ENCODE data around the gene USP43.

The USP43 gene

GRCh38 chr17:9615486-9615885 is 29.8 kb upstream of the USP43 start:
- TF ChIP-seq EZH2phosphoT487 (IDR thresholded peaks at IDR 0.05; ENCODE audit: low read length), result no peak
- TF ChIP-seq EZH2 (optimal IDR thresholded peaks at IDR 0.05; ENCODE audit: low read depth, low read length), result no peak
- no peak for TF ChIP-seq CTCF (IDR thresholded peaks at IDR 0.05; ENCODE audit: low read length)
- no peak overlapping the region for H3K9ac ChIP-seq (ENCODE audit: low read length)
- H3K4me3 ChIP-seq (ENCODE audit: low read length), result no peak overlapping the region
- H2AFZ ChIP-seq (ENCODE audit: low read length), result no peak overlapping the region
- H3K4me2 ChIP-seq (ENCODE audit: low read depth, low read length), result no peak overlapping the region
- no peaks in the 10 kb centered on the region for H3K79me2 ChIP-seq (ENCODE audit: low read length)
- no peaks in the 10 kb centered on the region for H3K27me3 ChIP-seq (replicated peaks; ENCODE audit: insufficient read depth, low read length)
- no peak for DNase-seq
- H3K36me3 ChIP-seq (replicated peaks; ENCODE audit: insufficient read depth, low read length), result no peaks in the 10 kb centered on the region
- no peaks in the 10 kb centered on the region for H4K20me1 ChIP-seq (ENCODE audit: insufficient read depth, low read length)
- H3K4me1 ChIP-seq (ENCODE audit: low read length), result no peaks in the 10 kb centered on the region
- H3K9me3 ChIP-seq (replicated peaks; ENCODE audit: insufficient read depth, low read length), result no peaks in the 10 kb centered on the region
- H3K27ac ChIP-seq (ENCODE audit: low read length), result no peak overlapping the region
- H3F3A ChIP-seq (ENCODE audit: insufficient read depth, low read length), result no peaks in the 10 kb centered on the region
- no peaks in the 10 kb centered on the region for H3K9me2 ChIP-seq (replicated peaks; ENCODE audit: insufficient read depth, low read length)

GRCh38 chr17:9622961-9623360 is 22.4 kb upstream of the USP43 start:
- Histone ChIP-seq H3K4me3 (ENCODE audit: low read length) (no peak overlapping the region), H3F3A (ENCODE audit: insufficient read depth, low read length) (no peaks in the 10 kb centered on the region), H3K79me2 (ENCODE audit: low read length) (no peaks in the 10 kb centered on the region), H3K36me3 (replicated peaks; ENCODE audit: insufficient read depth, low read length) (no peaks in the 10 kb centered on the region), H3K4me1 (ENCODE audit: low read length) (no peaks in the 10 kb centered on the region), H3K27ac (ENCODE audit: low read length) (no peak overlapping the region), H3K4me2 (ENCODE audit: low read depth, low read length) (no peak overlapping the region), H4K20me1 (ENCODE audit: insufficient read depth, low read length) (no peaks in the 10 kb centered on the region), H3K27me3 (replicated peaks; ENCODE audit: insufficient read depth, low read length) (no peaks in the 10 kb centered on the region), H2AFZ (ENCODE audit: low read length) (no peak overlapping the region), H3K9me3 (replicated peaks; ENCODE audit: insufficient read depth, low read length) (no peaks in the 10 kb centered on the region), H3K9me2 (replicated peaks; ENCODE audit: insufficient read depth, low read length) (no peaks in the 10 kb centered on the region), H3K9ac (ENCODE audit: low read length) (no peak overlapping the region)
- no peak for DNase-seq
- no peak for TF ChIP-seq EZH2 (optimal IDR thresholded peaks at IDR 0.05; ENCODE audit: low read depth, low read length)

GRCh38 chr17:9628509-9628908 is 16.8 kb upstream of the USP43 start:
- Histone ChIP-seq H3K9me2 (replicated peaks; ENCODE audit: insufficient read depth, low read length) (no peaks in the 10 kb centered on the region), H3K9ac (ENCODE audit: low read length) (no peak overlapping the region), H3F3A (ENCODE audit: insufficient read depth, low read length) (no peaks in the 10 kb centered on the region), H3K4me2 (ENCODE audit: low read depth, low read length) (no peak overlapping the region), H4K20me1 (ENCODE audit: insufficient read depth, low read length) (no peaks in the 10 kb centered on the region), H2AFZ (ENCODE audit: low read length) (no peak overlapping the region), H3K4me3 (ENCODE audit: low read length) (no peak overlapping the region), H3K4me1 (ENCODE audit: low read length) (no peaks in the 10 kb centered on the region), H3K27me3 (replicated peaks; ENCODE audit: insufficient read depth, low read length) (peaks cover 7% of the 10 kb centered on the region; the same call in 1 of the 2 replicates), H3K27ac (ENCODE audit: low read length) (no peak overlapping the region), H3K36me3 (replicated peaks; ENCODE audit: insufficient read depth, low read length) (no peaks in the 10 kb centered on the region), H3K79me2 (ENCODE audit: low read length) (no peaks in the 10 kb centered on the region), H3K9me3 (replicated peaks; ENCODE audit: insufficient read depth, low read length) (no peaks in the 10 kb centered on the region)
- TF ChIP-seq EZH2 (optimal IDR thresholded peaks at IDR 0.05; ENCODE audit: low read depth, low read length), result no peak
- no peak for TF ChIP-seq CTCF (IDR thresholded peaks at IDR 0.05; ENCODE audit: low read length)
- TF ChIP-seq EZH2phosphoT487 (IDR thresholded peaks at IDR 0.05; ENCODE audit: low read length), result no peak
- DNase-seq, result no peak

- Histone ChIP-seq H3K9me3 (replicated peaks; ENCODE audit: insufficient read depth, low read length) (no peaks in the 10 kb centered on the region), H3K4me1 (ENCODE audit: low read length) (no peaks in the 10 kb centered on the region)
- DNase-seq, result no peak
Observed at GRCh38 chr17:9632741-9633140, 12.6 kb upstream of the USP43 start.

More at GRCh38 chr17:9632741-9633140, 12.6 kb upstream of the USP43 start:
- Histone ChIP-seq H3K27ac (ENCODE audit: low read length) (no peak overlapping the region), H3F3A (ENCODE audit: insufficient read depth, low read length) (no peaks in the 10 kb centered on the region), H4K20me1 (ENCODE audit: insufficient read depth, low read length) (no peaks in the 10 kb centered on the region), H2AFZ (ENCODE audit: low read length) (no peak overlapping the region), H3K9me2 (replicated peaks; ENCODE audit: insufficient read depth, low read length) (no peaks in the 10 kb centered on the region), H3K4me2 (ENCODE audit: low read depth, low read length) (no peak overlapping the region), H3K4me3 (ENCODE audit: low read length) (no peak overlapping the region), H3K79me2 (ENCODE audit: low read length) (no peaks in the 10 kb centered on the region), H3K36me3 (replicated peaks; ENCODE audit: insufficient read depth, low read length) (no peaks in the 10 kb centered on the region), H3K27me3 (replicated peaks; ENCODE audit: insufficient read depth, low read length) (peaks cover 7% of the 10 kb centered on the region; the same call in 1 of the 2 replicates), H3K9ac (ENCODE audit: low read length) (no peak overlapping the region)
- TF ChIP-seq CTCF (IDR thresholded peaks at IDR 0.05; ENCODE audit: low read length) (no peak), EZH2 (optimal IDR thresholded peaks at IDR 0.05; ENCODE audit: low read depth, low read length) (no peak), EZH2phosphoT487 (IDR thresholded peaks at IDR 0.05; ENCODE audit: low read length) (no peak)

Measured in MM.1S (cell line).